B cell (primary cell): ENCODE results near the gene EXTL1.

Source experiments
- CTCF ChIP-seq: fragments of 200-600 bp; IDR thresholded peaks from one replicate; pipeline ENCODE4 v1.8.0; 2022; ENCODE audit warnings: antibody characterized with exemption, mild to moderate bottlenecking
- EZH2 ChIP-seq: IDR thresholded peaks from 2 replicates; pipeline ENCODE4 v1.6.1; 2012; ENCODE audit warnings: borderline replicate concordance, low read depth, mild to moderate bottlenecking, moderate library complexity, low read length; ENCODE audit not compliant: insufficient read depth, poor library complexity, severe bottlenecking

DNA sequence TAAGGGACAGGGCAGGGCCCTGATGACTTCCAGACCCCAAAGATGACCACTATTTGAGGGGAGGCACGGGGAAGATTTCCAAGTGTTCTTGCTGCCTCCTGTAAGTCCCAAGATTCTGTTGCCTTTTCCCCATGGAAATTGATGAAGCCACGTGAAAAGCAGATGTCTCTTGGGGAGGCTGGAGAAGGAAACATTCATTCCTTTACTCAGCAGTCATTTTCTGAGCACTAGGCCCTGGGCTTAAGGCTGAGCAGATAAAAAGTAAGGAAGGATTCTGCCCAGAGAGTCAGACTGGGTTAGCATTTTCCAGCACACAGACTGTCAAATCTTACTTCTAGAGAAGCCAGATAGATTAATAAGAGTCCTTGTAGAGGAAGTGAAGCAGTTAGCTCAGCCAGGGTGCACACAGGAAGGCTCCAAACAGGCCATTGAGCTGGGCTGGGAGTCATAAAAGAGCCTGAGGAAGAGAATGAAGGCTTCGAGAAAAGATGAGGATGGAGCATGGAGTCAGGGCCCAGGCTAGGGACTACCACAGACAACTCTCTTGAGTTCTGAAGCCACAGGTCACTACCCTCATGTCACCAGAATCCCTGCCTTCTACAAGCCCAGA, 10.1 kb downstream of the EXTL1 start:
- TF ChIP-seq CTCF (no peak), EZH2 (no peak)
